GM12865 (cell line): ENCODE results near the gene COL27A1.

Source experiments
- DNase-seq: peaks from one replicate; pipeline ENCODE4 v3.0.0; 2010; ENCODE audit warnings: low read depth
- H3K4me3 ChIP-seq: 2 replicates; pipeline ENCODE4 v1.5.1; 2011; ENCODE audit warnings: mild to moderate bottlenecking, low read depth, low read length, control low read depth
- CTCF ChIP-seq: IDR thresholded peaks from 2 replicates; pipeline ENCODE4 v1.5.1; 2011; ENCODE audit warnings: low read length, control low read depth, low read depth, inconsistent platforms; ENCODE audit not compliant: insufficient read depth; ENCODE audit errors: missing control alignments

Gene COL27A1

GRCh38 chr9:114204265-114204664, 48.9 kb downstream of the COL27A1 start:
- no peak overlapping the region for H3K4me3 ChIP-seq

GRCh38 chr9:114205171-114206015, 50.1 kb downstream of the COL27A1 start:
- no peak overlapping the region for H3K4me3 ChIP-seq
- TF ChIP-seq CTCF, result no peak
- DNase-seq, result no peak

More at GRCh38 chr9:114204265-114204664, 48.9 kb downstream of the COL27A1 start:
- no peak for TF ChIP-seq CTCF
- DNase-seq, result no peak

- no peak for DNase-seq
Measured at GRCh38 chr9:114206221-114206789, 51.0 kb downstream of the COL27A1 start.

GRCh38 chr9:114207034-114207810, 51.9 kb downstream of the COL27A1 start:
- no peak for TF ChIP-seq CTCF

More at GRCh38 chr9:114206221-114206789, 51.0 kb downstream of the COL27A1 start:
- TF ChIP-seq CTCF, result no peak
- H3K4me3 ChIP-seq, result no peak overlapping the region

GRCh38 chr9:114207845-114208244, 52.5 kb downstream of the COL27A1 start:
- no peak for TF ChIP-seq CTCF
- DNase-seq, result no peak
- no peak overlapping the region for H3K4me3 ChIP-seq

More at GRCh38 chr9:114207034-114207810, 51.9 kb downstream of the COL27A1 start:
- H3K4me3 ChIP-seq, result no peak overlapping the region
- no peak for DNase-seq

GRCh38 chr9:114209151-114209550, 53.8 kb downstream of the COL27A1 start:
- no peak for TF ChIP-seq CTCF
- no peak overlapping the region for H3K4me3 ChIP-seq
- no peak for DNase-seq
